Gastroesophageal sphincter (tissue), 4 donors: ENCODE data around the gene CSF1. TPM values are rescaled to one million over a fixed set of nuclear protein-coding genes. Genes with fewer than 3 reads are reported as not detected.
A peak's percentile ranks its signal among the peaks of the same experiment; 100 is the strongest.

Experiments used
- ATAC-seq: fragments of 150-250 bp; one replicate; pipeline ENCODE4 v1.9.1; 2016; ENCODE audit warnings: mild to moderate bottlenecking, moderate library complexity
- H3K27ac ChIP-seq, 4 donors: fragments of 200-600 bp; sonication (generic) in 3 of 4; 1 replicate in 3 of 4; 2 replicates in 1 of 4; pipeline ENCODE4 v1.5.1; 2016 to 2019
- H3K27me3 ChIP-seq: fragments of 200-600 bp; sonication (generic); one replicate; pipeline ENCODE4 v1.5.1; 2019
- H3K36me3 ChIP-seq, 2 donors: fragments of 200-600 bp; sonication (generic); one replicate each; pipeline ENCODE4 v1.5.1; 2019; ENCODE audit warnings: control low read depth in 1 of 2
- H3K4me1 ChIP-seq, 3 donors: fragments of 200-600 bp; sonication (generic); 1 replicate in 2 of 3; 2 replicates in 1 of 3; pipeline ENCODE4 v1.5.1; 2016 to 2019; ENCODE audit warnings: control low read depth in 2 of 3
- H3K4me3 ChIP-seq, 2 donors: fragments of 200-600 bp; sonication (generic); one replicate each; pipeline ENCODE4 v1.5.1; 2019; ENCODE audit warnings: mild to moderate bottlenecking in 1 of 2, moderate library complexity in 1 of 2
- H3K9me3 ChIP-seq, 3 donors: fragments of 200-600 bp; sonication (generic); one replicate each; pipeline ENCODE4 v1.5.1; 2017 to 2019; ENCODE audit warnings: control low read depth in 2 of 3
- EP300 ChIP-seq: sonication (generic); formaldehyde crosslinking; IDR thresholded peaks from one replicate; pipeline ENCODE4 v1.6.1; 2017; ENCODE audit warnings: antibody characterized with exemption, mild to moderate bottlenecking
- POLR2A ChIP-seq, 2 donors: fragments of 450-650 bp; IDR thresholded peaks; one replicate each; pipeline ENCODE4 v1.6.1; 2017; ENCODE audit warnings: antibody characterized with exemption in 2 of 2, mild to moderate bottlenecking in 2 of 2, moderate library complexity in 1 of 2
- POLR2AphosphoS5 ChIP-seq: sonication (generic); formaldehyde crosslinking; IDR thresholded peaks from one replicate; pipeline ENCODE4 v1.6.1; 2017; ENCODE audit warnings: antibody characterized with exemption
- WGBS, 2 donors: methylation state at CpG; one replicate each; pipeline ENCODE4 v1.1.5; 2018; ENCODE audit warnings: low coverage in 1 of 2; 5-methylcytosine and 5-hydroxymethylcytosine counted together
- total RNA-seq, 4 donors: library from RNA; depleted of rRNA; stranded (reverse); fragments of >200 nt; gene quantifications; one replicate each; pipeline ENCODE4 v1.1.0, GENCODE V29; 2016
- TF ChIP-seq, protein P1 (sequence below), 4 experiments: fragments of 200-600 bp in 2 of 4; fragments of 450-650 bp in 2 of 4; sonication (generic) in 1 of 4; IDR thresholded peaks; one replicate each; pipeline ENCODE4 v1.5.1; 2017 to 2019; ENCODE audit warnings: antibody characterized with exemption in 4 of 4, mild to moderate bottlenecking in 2 of 4, moderate library complexity in 2 of 4

CSF1 gene
- total RNA-seq, 4 donors from 2014 or later, result 29.6 to 50.8 (median 45.9) TPM

DNA sequence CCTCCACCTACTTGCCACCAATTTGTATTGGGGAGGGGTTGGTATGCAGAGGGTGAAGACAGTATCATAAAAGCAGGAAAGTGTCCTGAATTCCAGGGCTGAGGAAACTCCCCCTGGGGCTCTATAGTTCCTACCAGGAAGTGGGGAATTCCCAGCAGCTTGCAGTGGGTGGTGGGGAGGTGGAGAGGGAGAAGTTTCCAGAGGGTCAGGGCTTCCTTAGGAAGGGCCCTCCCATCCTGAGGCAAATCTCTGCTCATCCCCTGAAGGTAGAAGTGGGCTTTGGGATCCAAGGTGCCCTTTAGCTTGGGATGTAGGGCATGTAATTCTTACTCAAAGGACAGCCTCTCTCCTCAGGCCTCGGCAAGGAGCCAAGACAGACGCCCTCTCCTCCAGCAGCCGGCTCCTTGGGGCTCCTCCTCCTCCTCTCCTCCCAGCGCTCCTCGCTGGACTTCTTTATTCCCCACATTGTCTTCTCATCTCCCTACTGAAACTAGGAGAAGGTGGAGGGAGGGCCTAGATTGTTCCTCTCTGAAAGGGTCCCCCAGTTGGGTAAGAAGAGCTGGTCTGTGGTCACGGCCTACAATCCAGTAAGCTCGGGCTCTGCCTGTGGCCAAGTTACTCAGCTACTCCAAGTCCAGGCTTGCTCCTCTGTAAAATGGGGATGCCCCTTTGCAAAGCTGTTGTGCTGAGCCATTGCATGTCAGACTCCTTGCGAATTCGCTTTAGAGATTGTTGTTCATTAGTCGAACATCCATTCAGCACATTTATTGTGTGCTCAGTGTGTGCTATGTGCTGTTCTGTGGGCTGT is 17.9 kb upstream of the CSF1 start:
- H3K4me3 ChIP-seq, result no peak overlapping the region
- WGBS, 2 donors, result 60 to 82% methylated on average over 8 of the region's 10 CpGs
- no peaks in the 10 kb centered on the region for H3K9me3 ChIP-seq
- no peaks in the 10 kb centered on the region for H3K27me3 ChIP-seq
- no peaks in the 10 kb centered on the region for H3K36me3 ChIP-seq
- ATAC-seq, result no peak
- TF ChIP-seq POLR2AphosphoS5, result no peak
- TF ChIP-seq, protein P1, sequence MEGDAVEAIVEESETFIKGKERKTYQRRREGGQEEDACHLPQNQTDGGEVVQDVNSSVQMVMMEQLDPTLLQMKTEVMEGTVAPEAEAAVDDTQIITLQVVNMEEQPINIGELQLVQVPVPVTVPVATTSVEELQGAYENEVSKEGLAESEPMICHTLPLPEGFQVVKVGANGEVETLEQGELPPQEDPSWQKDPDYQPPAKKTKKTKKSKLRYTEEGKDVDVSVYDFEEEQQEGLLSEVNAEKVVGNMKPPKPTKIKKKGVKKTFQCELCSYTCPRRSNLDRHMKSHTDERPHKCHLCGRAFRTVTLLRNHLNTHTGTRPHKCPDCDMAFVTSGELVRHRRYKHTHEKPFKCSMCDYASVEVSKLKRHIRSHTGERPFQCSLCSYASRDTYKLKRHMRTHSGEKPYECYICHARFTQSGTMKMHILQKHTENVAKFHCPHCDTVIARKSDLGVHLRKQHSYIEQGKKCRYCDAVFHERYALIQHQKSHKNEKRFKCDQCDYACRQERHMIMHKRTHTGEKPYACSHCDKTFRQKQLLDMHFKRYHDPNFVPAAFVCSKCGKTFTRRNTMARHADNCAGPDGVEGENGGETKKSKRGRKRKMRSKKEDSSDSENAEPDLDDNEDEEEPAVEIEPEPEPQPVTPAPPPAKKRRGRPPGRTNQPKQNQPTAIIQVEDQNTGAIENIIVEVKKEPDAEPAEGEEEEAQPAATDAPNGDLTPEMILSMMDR (IDR thresholded peaks at IDR 0.05), result no peak
- no peak overlapping the region for H3K27ac ChIP-seq
- peaks cover 0 to 44% (median 15%) of the 10 kb centered on the region in 3 donors for H3K4me1 ChIP-seq

DNA sequence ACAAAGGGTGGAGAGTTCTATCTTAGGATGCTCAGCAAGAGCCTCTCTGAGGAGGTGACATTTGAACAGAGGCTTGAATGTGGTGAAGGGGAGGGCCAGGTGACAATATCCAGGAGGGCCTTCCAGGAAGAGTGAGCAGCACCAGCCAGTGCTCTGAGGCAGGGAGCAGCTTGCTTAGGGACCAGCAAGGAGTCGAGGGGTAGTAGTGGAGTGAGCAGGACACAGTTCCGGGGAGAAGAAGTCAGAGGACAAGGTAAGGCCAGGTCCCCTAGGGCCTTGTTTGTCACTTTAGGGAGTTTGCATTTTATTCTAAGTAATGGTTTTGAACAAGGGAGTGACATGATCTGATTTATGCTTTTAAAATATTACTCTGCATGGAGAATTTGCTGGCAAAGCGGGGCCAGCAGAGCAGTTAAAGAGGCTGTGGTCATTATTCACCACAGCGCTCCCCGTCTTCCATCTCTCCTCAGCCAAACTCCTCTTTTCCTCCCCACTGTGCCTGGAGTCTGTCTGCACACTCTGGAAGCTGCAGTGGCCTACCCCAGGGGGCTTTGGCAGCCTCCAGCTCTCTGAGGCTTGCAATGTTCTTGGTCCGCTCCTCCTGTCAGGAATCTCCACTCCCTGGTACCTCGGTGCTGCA is 17.0 kb upstream of the CSF1 start:
- Histone ChIP-seq H3K9me3 (no peaks in the 10 kb centered on the region), H3K36me3 (no peaks in the 10 kb centered on the region), H3K27ac (no peak overlapping the region), H3K4me1 (peaks cover 0 to 46% (median 15%) of the 10 kb centered on the region in 3 donors), H3K27me3 (no peaks in the 10 kb centered on the region), H3K4me3 (no peak overlapping the region)
- ATAC-seq, result no peak
- TF ChIP-seq POLR2A (IDR thresholded peaks at IDR 0.05) (no peak), POLR2AphosphoS5 (no peak), EP300 (no peak)
- TF ChIP-seq, protein P1 (IDR thresholded peaks at IDR 0.05), result no peak
- 88 to 91% methylated on average over 6 of the region's 7 CpGs for WGBS, 2 donors

DNA sequence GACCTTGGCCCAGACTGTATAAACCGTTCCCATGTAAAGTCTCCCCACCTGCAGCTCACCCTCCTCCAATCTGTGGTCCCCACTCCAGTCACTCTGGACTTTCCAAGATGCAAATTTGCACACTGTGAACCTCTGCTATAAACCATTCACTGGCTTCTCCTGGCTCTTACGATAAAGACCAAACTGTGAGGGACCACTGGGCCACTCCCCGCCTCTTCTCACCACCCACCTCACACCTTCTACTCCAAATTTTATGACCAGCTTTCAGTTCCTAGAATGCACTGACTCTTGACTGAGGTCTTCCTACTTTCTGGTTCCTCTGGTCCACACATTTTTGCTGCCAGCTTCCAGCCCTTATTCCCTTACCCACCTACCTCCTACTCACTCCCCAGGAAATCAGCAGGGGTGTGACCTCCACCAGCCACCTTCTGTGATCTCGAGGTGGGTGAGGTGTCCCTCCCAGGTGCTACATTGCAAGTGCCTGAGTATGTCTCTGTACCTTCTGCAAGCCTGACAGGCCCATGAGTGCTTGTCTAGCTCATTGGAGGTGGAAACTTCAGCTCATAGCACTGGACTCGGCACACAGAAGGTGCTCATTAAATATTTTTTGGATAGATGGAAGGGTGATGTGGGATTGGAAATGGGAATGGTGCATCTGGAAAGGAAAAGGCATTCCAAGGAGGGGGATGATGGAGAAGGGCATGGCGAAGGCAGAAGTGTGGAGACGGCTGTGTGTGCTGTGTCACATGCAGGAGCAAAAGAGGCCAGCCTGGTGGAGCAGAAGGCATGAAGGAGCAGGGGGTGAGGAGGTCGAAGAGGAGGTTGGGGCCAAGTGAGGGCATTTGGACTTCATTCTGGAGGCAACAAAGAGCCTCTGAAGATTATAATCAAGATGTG is 15.6 kb upstream of the CSF1 start:
- 76% methylated on average over 7 to 8 of the region's 8 CpGs for WGBS, 2 donors
- Histone ChIP-seq H3K9me3 (no peaks in the 10 kb centered on the region), H3K27ac (no peak overlapping the region), H3K27me3 (no peaks in the 10 kb centered on the region), H3K36me3 (no peaks in the 10 kb centered on the region), H3K4me1 (peaks cover 0 to 46% (median 15%) of the 10 kb centered on the region in 3 donors), H3K4me3 (no peak overlapping the region)
- TF ChIP-seq POLR2AphosphoS5, result no peak
- no peak for TF ChIP-seq EP300
- TF ChIP-seq, protein P1 (IDR thresholded peaks at IDR 0.05), result no peak
- TF ChIP-seq POLR2A (IDR thresholded peaks at IDR 0.05), result no peak
- no peak for ATAC-seq

DNA sequence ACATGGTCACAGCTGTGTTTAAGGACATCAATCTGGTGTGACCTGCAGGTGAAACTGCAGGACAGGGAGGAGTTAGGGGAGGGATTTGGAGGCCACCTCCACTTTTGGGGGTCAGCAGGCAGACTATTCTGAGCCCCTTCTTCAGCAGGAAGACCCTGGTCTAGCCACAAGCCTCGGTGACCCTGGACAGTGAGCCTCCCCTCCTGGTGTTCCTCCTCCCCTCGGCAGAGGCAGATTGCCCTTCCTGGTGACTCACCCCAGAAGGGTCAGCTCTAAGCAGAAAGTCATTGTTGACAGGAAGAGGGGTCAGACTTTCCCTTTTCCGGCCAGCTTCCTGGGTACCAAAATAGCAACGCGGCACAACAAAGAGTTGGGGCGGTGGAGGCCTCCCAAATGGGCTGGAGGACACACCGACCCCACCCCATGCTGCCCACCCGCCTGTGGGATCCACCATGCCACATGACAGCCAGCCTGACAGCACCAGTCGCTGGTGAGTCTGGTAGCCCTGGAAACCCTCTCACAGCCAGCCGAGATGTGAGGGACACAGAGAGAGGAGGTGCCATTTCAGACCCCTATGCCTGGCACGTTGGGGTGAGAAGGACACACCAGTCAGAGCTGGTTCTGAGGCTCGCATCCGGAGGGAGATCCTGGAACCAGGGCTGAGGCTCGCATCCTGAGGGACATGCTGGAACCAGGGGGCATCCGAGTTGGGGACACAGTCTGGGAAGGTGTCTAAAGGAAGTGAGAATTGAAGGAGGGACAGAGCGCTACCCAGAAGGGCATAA is 14.7 kb upstream of the CSF1 start:
- Histone ChIP-seq H3K27ac (peak overlapping the region in 3 of 4 donors; percentile 24 to 46 (median 27)), H3K9me3 (no peaks in the 10 kb centered on the region)
- no CpG with 5 or more reads among the region's 16 CpGs for WGBS, 2 donors

More for the DNA sequence above, 14.7 kb upstream of the CSF1 start:
- TF ChIP-seq POLR2A (IDR thresholded peaks at IDR 0.05) (no peak), POLR2AphosphoS5 (peak; percentile 47), EP300 (no peak)
- H3K36me3 ChIP-seq, result no peaks in the 10 kb centered on the region
- ATAC-seq, result peak; percentile 72
- no peak overlapping the region for H3K4me3 ChIP-seq
- peaks cover 0 to 46% (median 15%) of the 10 kb centered on the region in 3 donors for H3K4me1 ChIP-seq
- H3K27me3 ChIP-seq, result no peaks in the 10 kb centered on the region
